ENCODE results near the gene FXYD4.

The FXYD4 gene

GRCh38 chr10:43338117-43338516, 33.3 kb upstream of the FXYD4 start:
- Mint-ChIP-seq H3K4me3 (no peak overlapping the region), H3K4me1 (ENCODE audit: low read depth) (peaks cover 29% of the 10 kb centered on the region), H3K27me3 (ENCODE audit: low read depth) (peaks cover 18% of the 10 kb centered on the region), H3K9me3 (no peaks in the 10 kb centered on the region), H3K36me3 (ENCODE audit: low read depth) (peaks cover 11% of the 10 kb centered on the region), H3K27ac (no peak overlapping the region)

- peaks cover 18% of the 10 kb centered on the region for H3K27me3 Mint-ChIP-seq (ENCODE audit: low read depth)
- H3K36me3 Mint-ChIP-seq (ENCODE audit: low read depth) = peaks cover 9% of the 10 kb centered on the region
- H3K9me3 Mint-ChIP-seq = no peaks in the 10 kb centered on the region
- H3K4me3 Mint-ChIP-seq = no peak overlapping the region
- H3K4me1 Mint-ChIP-seq (ENCODE audit: low read depth) = peaks cover 30% of the 10 kb centered on the region
- no peak overlapping the region for H3K27ac Mint-ChIP-seq
These were observed 32.3 kb upstream of the FXYD4 start for GRCh38 chr10:43339136-43339535.

GRCh38 chr10:43340101-43340500, 31.3 kb upstream of the FXYD4 start:
- Mint-ChIP-seq H3K36me3 (ENCODE audit: low read depth) (peaks cover 9% of the 10 kb centered on the region), H3K4me3 (no peak overlapping the region), H3K27me3 (ENCODE audit: low read depth) (peaks cover 18% of the 10 kb centered on the region), H3K27ac (no peak overlapping the region), H3K4me1 (ENCODE audit: low read depth) (peaks cover 37% of the 10 kb centered on the region), H3K9me3 (no peaks in the 10 kb centered on the region)

- H3K27ac Mint-ChIP-seq = no peak overlapping the region
- H3K4me3 Mint-ChIP-seq = no peak overlapping the region
- H3K4me1 Mint-ChIP-seq (ENCODE audit: low read depth) = peaks cover 37% of the 10 kb centered on the region
- H3K9me3 Mint-ChIP-seq = no peaks in the 10 kb centered on the region
- peaks cover 9% of the 10 kb centered on the region for H3K36me3 Mint-ChIP-seq (ENCODE audit: low read depth)
- peaks cover 18% of the 10 kb centered on the region for H3K27me3 Mint-ChIP-seq (ENCODE audit: low read depth)
These were observed 30.8 kb upstream of the FXYD4 start for GRCh38 chr10:43340619-43341018.

GRCh38 chr10:43341450-43341849, 30.0 kb upstream of the FXYD4 start:
- Mint-ChIP-seq H3K4me1 (ENCODE audit: low read depth) (peaks cover 37% of the 10 kb centered on the region), H3K36me3 (ENCODE audit: low read depth) (peaks cover 9% of the 10 kb centered on the region), H3K27ac (no peak overlapping the region), H3K9me3 (no peaks in the 10 kb centered on the region), H3K27me3 (ENCODE audit: low read depth) (peaks cover 18% of the 10 kb centered on the region), H3K4me3 (no peak overlapping the region)

GRCh38 chr10:43342279-43343125, 28.9 kb upstream of the FXYD4 start:
- Mint-ChIP-seq H3K4me3 (no peak overlapping the region), H3K4me1 (ENCODE audit: low read depth) (peaks cover 38% of the 10 kb centered on the region)

GRCh38 chr10:43343126-43343525, 28.3 kb upstream of the FXYD4 start:
- Mint-ChIP-seq H3K9me3 (no peaks in the 10 kb centered on the region), H3K36me3 (ENCODE audit: low read depth) (peaks cover 9% of the 10 kb centered on the region), H3K27me3 (ENCODE audit: low read depth) (peaks cover 15% of the 10 kb centered on the region), H3K27ac (no peak overlapping the region), H3K4me3 (no peak overlapping the region), H3K4me1 (ENCODE audit: low read depth) (peaks cover 41% of the 10 kb centered on the region)

More at GRCh38 chr10:43342279-43343125, 28.9 kb upstream of the FXYD4 start:
- Mint-ChIP-seq H3K36me3 (ENCODE audit: low read depth) (peaks cover 9% of the 10 kb centered on the region), H3K27ac (no peak overlapping the region), H3K27me3 (ENCODE audit: low read depth) (peaks cover 18% of the 10 kb centered on the region), H3K9me3 (no peaks in the 10 kb centered on the region)

- H3K27ac Mint-ChIP-seq = peak overlapping the region; percentile 50
These were observed 27.4 kb upstream of the FXYD4 start for GRCh38 chr10:43344051-43344450.

GRCh38 chr10:43347997-43348396, 23.4 kb upstream of the FXYD4 start:
- no peak overlapping the region for H3K4me3 Mint-ChIP-seq
- peaks cover 37% of the 10 kb centered on the region for H3K4me1 Mint-ChIP-seq (ENCODE audit: low read depth)
- H3K27me3 Mint-ChIP-seq (ENCODE audit: low read depth) = peaks cover 16% of the 10 kb centered on the region
- no peak overlapping the region for H3K27ac Mint-ChIP-seq
- H3K9me3 Mint-ChIP-seq = no peaks in the 10 kb centered on the region
- peaks cover 5% of the 10 kb centered on the region for H3K36me3 Mint-ChIP-seq (ENCODE audit: low read depth)

More at GRCh38 chr10:43344051-43344450, 27.4 kb upstream of the FXYD4 start:
- Mint-ChIP-seq H3K27me3 (ENCODE audit: low read depth) (peaks cover 13% of the 10 kb centered on the region), H3K4me1 (ENCODE audit: low read depth) (peaks cover 44% of the 10 kb centered on the region), H3K36me3 (ENCODE audit: low read depth) (peaks cover 13% of the 10 kb centered on the region), H3K4me3 (no peak overlapping the region), H3K9me3 (no peaks in the 10 kb centered on the region)

GRCh38 chr10:43348511-43349312, 22.7 kb upstream of the FXYD4 start:
- peak overlapping the region; percentile 82 for H3K27ac Mint-ChIP-seq
- peak overlapping the region; percentile 12 for H3K4me3 Mint-ChIP-seq
- H3K4me1 Mint-ChIP-seq (ENCODE audit: low read depth) = peaks cover 36% of the 10 kb centered on the region
- H3K9me3 Mint-ChIP-seq = no peaks in the 10 kb centered on the region
- H3K27me3 Mint-ChIP-seq (ENCODE audit: low read depth) = peaks cover 19% of the 10 kb centered on the region
- H3K36me3 Mint-ChIP-seq (ENCODE audit: low read depth) = peaks cover 5% of the 10 kb centered on the region

- H3K36me3 Mint-ChIP-seq (ENCODE audit: low read depth) = peaks cover 5% of the 10 kb centered on the region
- peaks cover 29% of the 10 kb centered on the region for H3K4me1 Mint-ChIP-seq (ENCODE audit: low read depth)
- no peaks in the 10 kb centered on the region for H3K9me3 Mint-ChIP-seq
- H3K27ac Mint-ChIP-seq = no peak overlapping the region
- H3K4me3 Mint-ChIP-seq = no peak overlapping the region
- H3K27me3 Mint-ChIP-seq (ENCODE audit: low read depth) = peaks cover 24% of the 10 kb centered on the region
These were observed 21.3 kb upstream of the FXYD4 start for GRCh38 chr10:43350156-43350555.

- Mint-ChIP-seq H3K36me3 (ENCODE audit: low read depth) (peaks cover 5% of the 10 kb centered on the region), H3K27ac (no peak overlapping the region), H3K27me3 (ENCODE audit: low read depth) (peaks cover 24% of the 10 kb centered on the region), H3K4me3 (peak overlapping the region; percentile 8), H3K4me1 (ENCODE audit: low read depth) (peaks cover 30% of the 10 kb centered on the region), H3K9me3 (no peaks in the 10 kb centered on the region)
These were observed 20.8 kb upstream of the FXYD4 start for GRCh38 chr10:43350686-43351085.

GRCh38 chr10:43351301-43351700, 20.1 kb upstream of the FXYD4 start:
- H3K4me3 Mint-ChIP-seq = no peak overlapping the region
- peaks cover 35% of the 10 kb centered on the region for H3K4me1 Mint-ChIP-seq (ENCODE audit: low read depth)
- H3K27me3 Mint-ChIP-seq (ENCODE audit: low read depth) = peaks cover 24% of the 10 kb centered on the region
- H3K36me3 Mint-ChIP-seq (ENCODE audit: low read depth) = peaks cover 5% of the 10 kb centered on the region
- H3K27ac Mint-ChIP-seq = no peak overlapping the region
- no peaks in the 10 kb centered on the region for H3K9me3 Mint-ChIP-seq

- Mint-ChIP-seq H3K27ac (no peak overlapping the region), H3K4me3 (no peak overlapping the region), H3K4me1 (ENCODE audit: low read depth) (peaks cover 28% of the 10 kb centered on the region), H3K27me3 (ENCODE audit: low read depth) (peaks cover 24% of the 10 kb centered on the region), H3K36me3 (ENCODE audit: low read depth) (peaks cover 5% of the 10 kb centered on the region), H3K9me3 (no peaks in the 10 kb centered on the region)
These were observed 18.5 kb upstream of the FXYD4 start for GRCh38 chr10:43352951-43353350.

All from T-helper 1 cell treated with Interleukin-12 subunit alpha and Interleukin-12 subunit beta and Interleukin-4 antibody, amounts not matched to agents 30 μg/mL and 1 μg/mL, for 36 hours (primary cell).